Measurements from ENCODE around the gene SEMA4B. TPM values are rescaled to one million over a fixed set of nuclear protein-coding genes. Genes with fewer than 3 reads are reported as not detected.

SEMA4B gene
- total RNA-seq, 1 experiment from 2014 or later: 50.2 TPM

- TF ChIP-seq MYBL2 (CRISPR knock-in tag; IDR thresholded peaks at IDR 0.05) (no peak), ERG (CRISPR knock-in tag; IDR thresholded peaks at IDR 0.05) (no peak), ZNF416 (CRISPR knock-in tag; IDR thresholded peaks at IDR 0.05) (no peak), TP53 (CRISPR knock-in tag; IDR thresholded peaks at IDR 0.05) (no peak), PRRX2 (CRISPR knock-in tag; IDR thresholded peaks at IDR 0.05) (no peak), FOXP1 (CRISPR knock-in tag; IDR thresholded peaks at IDR 0.05; ENCODE audit: borderline replicate concordance) (no peak), NFYB (CRISPR knock-in tag; conservative IDR thresholded peaks at IDR 0.05; ENCODE audit: low read depth) (no peak), ZNF317 (CRISPR knock-in tag; IDR thresholded peaks at IDR 0.05; ENCODE audit: borderline replicate concordance, low read depth) (no peak), ELF4 (CRISPR knock-in tag; IDR thresholded peaks at IDR 0.05; ENCODE audit: low read depth) (no peak), ATF2 (CRISPR knock-in tag; IDR thresholded peaks at IDR 0.05; ENCODE audit: borderline replicate concordance, low read depth) (no peak), JUN (CRISPR knock-in tag; IDR thresholded peaks at IDR 0.05) (no peak), AFF4 (CRISPR knock-in tag; IDR thresholded peaks at IDR 0.05; ENCODE audit: borderline replicate concordance) (no peak), ZNF121 (CRISPR knock-in tag; IDR thresholded peaks at IDR 0.05) (no peak), TEAD4 (CRISPR knock-in tag; IDR thresholded peaks at IDR 0.05) (no peak), CREB1 (CRISPR knock-in tag; IDR thresholded peaks at IDR 0.05) (no peak), AR (CRISPR knock-in tag; IDR thresholded peaks at IDR 0.05) (no peak), TEAD1 (CRISPR knock-in tag; IDR thresholded peaks at IDR 0.05) (no peak), E2F5 (CRISPR knock-in tag; IDR thresholded peaks at IDR 0.05) (no peak), ZNF423 (CRISPR knock-in tag; IDR thresholded peaks at IDR 0.05) (no peak)
- no peaks in the 10 kb centered on the region for H3K9me3 Mint-ChIP-seq
- ChIA-PET POLR2A (interaction anchor here (0.6 to 1.1 kb wide), 3 partner anchors 11 to 713 kb away, joined by 3 to 4 read pairs (median 3); no protein-coding TSS in a partner anchor), CTCF (interaction anchor here (1.1 to 4.4 kb wide), 3 partner anchors 9 to 41 kb away, joined by 4 to 12 read pairs (median 9); partner anchors contain the start of genes CIB1, GDPGP1 and SEMA4B)
- peak; percentile 26; the same call in 1 of the 2 replicates for ATAC-seq
- H3K27me3 Mint-ChIP-seq (ENCODE audit: low read depth): no peaks in the 10 kb centered on the region
- no peak overlapping the region for H3K4me3 Mint-ChIP-seq
- H3K27ac Mint-ChIP-seq: no peak overlapping the region
- DNase-seq (ENCODE audit: low spot score): no peak
- H3K4me1 Mint-ChIP-seq: peaks cover 17% of the 10 kb centered on the region
- H3K36me3 Mint-ChIP-seq: 0 out of 2 replicates have a peak, but pooled peaks cover 3% of the 10 kb centered on the region
Measured at GRCh38 chr15:90191794-90192509, 9.2 kb upstream of the SEMA4B start.

Measured in WTC11 (cell line).